Measurements from ENCODE around the gene NPW. TPM values are rescaled to one million over a fixed set of nuclear protein-coding genes. Genes with fewer than 3 reads are reported as not detected.

NPW gene
- total RNA-seq, 1 donor: not detected

DNA sequence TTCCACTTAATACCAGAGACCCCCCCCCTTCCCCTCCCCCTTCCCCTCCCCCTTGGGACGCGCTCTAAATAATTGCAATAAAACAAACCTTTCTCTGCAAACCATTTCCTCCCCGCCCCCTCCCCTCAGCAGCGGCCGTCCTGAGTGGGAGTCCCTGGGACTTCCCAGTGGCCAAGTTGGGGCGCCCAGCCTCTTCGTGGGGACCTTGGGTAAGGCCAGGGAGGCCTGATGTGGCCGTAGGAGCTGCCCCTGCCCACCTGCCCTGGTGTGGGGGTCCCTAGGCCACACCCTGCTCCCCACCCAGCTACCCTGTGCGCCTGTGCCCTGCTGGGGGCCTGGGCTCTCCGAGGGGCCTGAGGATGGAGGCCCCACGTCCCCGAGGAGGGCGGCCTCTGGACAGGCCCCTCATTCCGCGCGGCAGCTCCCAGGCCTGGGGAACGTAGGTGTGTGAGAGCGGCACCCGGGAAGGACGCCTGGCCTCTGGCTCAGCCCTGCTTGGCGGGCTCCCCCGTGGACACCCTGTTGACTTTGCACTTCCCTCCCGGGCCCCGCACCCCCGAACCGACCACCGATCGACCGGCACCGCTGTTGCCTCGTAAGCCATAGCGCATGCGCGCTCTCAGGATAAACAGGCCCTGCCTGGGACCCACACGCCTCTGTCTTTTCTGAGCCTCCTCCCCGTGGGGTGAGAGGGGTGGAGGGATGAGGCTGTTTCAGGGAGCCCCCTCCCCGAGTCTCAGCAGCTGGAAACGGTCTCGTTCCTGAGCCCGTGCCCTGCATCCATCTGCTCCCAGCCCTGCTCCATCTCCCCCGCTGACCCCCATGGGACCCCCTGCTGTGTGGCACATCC lies 19.0 kb downstream of the NPW start:
- Histone ChIP-seq H3K27me3 (ENCODE audit: insufficient read depth, low read length) (no peaks in the 10 kb centered on the region), H4K20me1 (ENCODE audit: insufficient read depth, low read length) (no peaks in the 10 kb centered on the region), H3K4me3 (ENCODE audit: insufficient read depth, low read length) (no peak overlapping the region), H3K36me3 (ENCODE audit: insufficient read depth, low read length) (peaks cover 20% of the 10 kb centered on the region), H3K79me2 (ENCODE audit: insufficient read depth, low read length) (peaks cover 19% of the 10 kb centered on the region), H3K9me3 (ENCODE audit: low read depth, low read length) (no peaks in the 10 kb centered on the region), H2AFZ (ENCODE audit: low read length) (no peak overlapping the region), H3K4me1 (ENCODE audit: insufficient read depth, low read length) (peaks cover 42% of the 10 kb centered on the region), H3K27ac (ENCODE audit: low read depth, low read length) (peak overlapping the region; percentile 70), H3K4me2 (ENCODE audit: insufficient read depth, low read length) (no peak overlapping the region)
- TF ChIP-seq, protein P1, sequence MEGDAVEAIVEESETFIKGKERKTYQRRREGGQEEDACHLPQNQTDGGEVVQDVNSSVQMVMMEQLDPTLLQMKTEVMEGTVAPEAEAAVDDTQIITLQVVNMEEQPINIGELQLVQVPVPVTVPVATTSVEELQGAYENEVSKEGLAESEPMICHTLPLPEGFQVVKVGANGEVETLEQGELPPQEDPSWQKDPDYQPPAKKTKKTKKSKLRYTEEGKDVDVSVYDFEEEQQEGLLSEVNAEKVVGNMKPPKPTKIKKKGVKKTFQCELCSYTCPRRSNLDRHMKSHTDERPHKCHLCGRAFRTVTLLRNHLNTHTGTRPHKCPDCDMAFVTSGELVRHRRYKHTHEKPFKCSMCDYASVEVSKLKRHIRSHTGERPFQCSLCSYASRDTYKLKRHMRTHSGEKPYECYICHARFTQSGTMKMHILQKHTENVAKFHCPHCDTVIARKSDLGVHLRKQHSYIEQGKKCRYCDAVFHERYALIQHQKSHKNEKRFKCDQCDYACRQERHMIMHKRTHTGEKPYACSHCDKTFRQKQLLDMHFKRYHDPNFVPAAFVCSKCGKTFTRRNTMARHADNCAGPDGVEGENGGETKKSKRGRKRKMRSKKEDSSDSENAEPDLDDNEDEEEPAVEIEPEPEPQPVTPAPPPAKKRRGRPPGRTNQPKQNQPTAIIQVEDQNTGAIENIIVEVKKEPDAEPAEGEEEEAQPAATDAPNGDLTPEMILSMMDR (IDR thresholded peaks at IDR 0.05; ENCODE audit: extremely low read depth, low read depth, low read length): no peak
- DNase-seq (ENCODE audit: insufficient read length, low spot score, missing footprints): no peak

GRCh38 chr16:2039274-2040031 lies 19.9 kb downstream of the NPW start:
- Histone ChIP-seq H4K20me1 (ENCODE audit: insufficient read depth, low read length) (no peaks in the 10 kb centered on the region), H3K27ac (ENCODE audit: low read depth, low read length) (peak overlapping the region; percentile 70), H3K9me3 (ENCODE audit: low read depth, low read length) (no peaks in the 10 kb centered on the region), H3K27me3 (ENCODE audit: insufficient read depth, low read length) (no peaks in the 10 kb centered on the region), H3K36me3 (ENCODE audit: insufficient read depth, low read length) (peaks cover 20% of the 10 kb centered on the region), H3K79me2 (ENCODE audit: insufficient read depth, low read length) (peaks cover 19% of the 10 kb centered on the region), H2AFZ (ENCODE audit: low read length) (no peak overlapping the region), H3K4me1 (ENCODE audit: insufficient read depth, low read length) (peaks cover 37% of the 10 kb centered on the region), H3K4me2 (ENCODE audit: insufficient read depth, low read length) (peak overlapping the region; percentile 13), H3K4me3 (ENCODE audit: insufficient read depth, low read length) (no peak overlapping the region)
- peak; percentile 96 for DNase-seq (ENCODE audit: insufficient read length, low spot score, missing footprints)
- TF ChIP-seq, protein P1 (IDR thresholded peaks at IDR 0.05; ENCODE audit: extremely low read depth, low read depth, low read length): no peak

GRCh38 chr16:2040041-2040786 lies 20.6 kb downstream of the NPW start:
- no peaks in the 10 kb centered on the region for H3K27me3 ChIP-seq (ENCODE audit: insufficient read depth, low read length)
- TF ChIP-seq, protein P1 (IDR thresholded peaks at IDR 0.05; ENCODE audit: extremely low read depth, low read depth, low read length): no peak
- no peak overlapping the region for H3K4me2 ChIP-seq (ENCODE audit: insufficient read depth, low read length)
- DNase-seq (ENCODE audit: insufficient read length, low spot score, missing footprints): no peak
- H3K36me3 ChIP-seq (ENCODE audit: insufficient read depth, low read length): peaks cover 20% of the 10 kb centered on the region
- H4K20me1 ChIP-seq (ENCODE audit: insufficient read depth, low read length): no peaks in the 10 kb centered on the region
- peaks cover 30% of the 10 kb centered on the region for H3K4me1 ChIP-seq (ENCODE audit: insufficient read depth, low read length)
- H3K79me2 ChIP-seq (ENCODE audit: insufficient read depth, low read length): peaks cover 13% of the 10 kb centered on the region
- no peak overlapping the region for H2AFZ ChIP-seq (ENCODE audit: low read length)
- no peaks in the 10 kb centered on the region for H3K9me3 ChIP-seq (ENCODE audit: low read depth, low read length)
- H3K4me3 ChIP-seq (ENCODE audit: insufficient read depth, low read length): no peak overlapping the region
- peak overlapping the region; percentile 70 for H3K27ac ChIP-seq (ENCODE audit: low read depth, low read length)
